Esophagus mucosa (tissue), 1 donor: ENCODE results near the gene ORM1. TPM values are rescaled to one million over a fixed set of nuclear protein-coding genes. Genes with fewer than 3 reads are reported as not detected.

Source experiments
- ATAC-seq: fragments of 200-7000 bp; cut with Tn5 transposase; one replicate; pipeline ENCODE4 v1.9.1; 2020
- total RNA-seq: library from RNA; stranded (reverse); gene quantifications from one replicate; pipeline ENCODE4 v1.2.4, GENCODE V29; 2023
- donor health status: DM: yes; HTN: yes; CAD: no.

The ORM1 gene
- total RNA-seq, 1 donor from 2014 or later = 1.6 TPM

GRCh38 chr9:114344188-114344566 is 21.3 kb downstream of the ORM1 start:
- no peak for ATAC-seq

- no peak for ATAC-seq
Observed at GRCh38 chr9:114344692-114345091, 21.8 kb downstream of the ORM1 start.

- ATAC-seq = no peak
Observed at GRCh38 chr9:114345493-114346065, 22.7 kb downstream of the ORM1 start.

GRCh38 chr9:114346146-114346545 is 23.2 kb downstream of the ORM1 start:
- ATAC-seq = no peak

- ATAC-seq = no peak
Observed at GRCh38 chr9:114347675-114348074, 24.8 kb downstream of the ORM1 start.

GRCh38 chr9:114348261-114348905 is 25.5 kb downstream of the ORM1 start:
- ATAC-seq = no peak

- ATAC-seq = peak; percentile 88
Observed at GRCh38 chr9:114348906-114349482, 26.1 kb downstream of the ORM1 start.

GRCh38 chr9:114349713-114350480 is 27.0 kb downstream of the ORM1 start:
- ATAC-seq = no peak

- ATAC-seq = no peak
Observed at GRCh38 chr9:114350636-114351401, 27.9 kb downstream of the ORM1 start.

GRCh38 chr9:114351932-114352331 is 29.0 kb downstream of the ORM1 start:
- ATAC-seq = no peak

GRCh38 chr9:114355821-114356220 is 32.9 kb downstream of the ORM1 start:
- no peak for ATAC-seq

GRCh38 chr9:114356792-114357191 is 33.9 kb downstream of the ORM1 start:
- ATAC-seq = no peak

GRCh38 chr9:114357360-114357759 is 34.5 kb downstream of the ORM1 start:
- ATAC-seq = no peak

- no peak for ATAC-seq
Observed at GRCh38 chr9:114357911-114358328, 35.0 kb downstream of the ORM1 start.

- no peak for ATAC-seq
Observed at GRCh38 chr9:114359801-114360200, 36.9 kb downstream of the ORM1 start.

GRCh38 chr9:114361542-114361941 is 38.6 kb downstream of the ORM1 start:
- ATAC-seq = no peak

- ATAC-seq = no peak
Observed at GRCh38 chr9:114362394-114362793, 39.5 kb downstream of the ORM1 start.

GRCh38 chr9:114363424-114363823 is 40.5 kb downstream of the ORM1 start:
- ATAC-seq = no peak

GRCh38 chr9:114364134-114365041 is 41.5 kb downstream of the ORM1 start:
- ATAC-seq = peak; percentile 25

GRCh38 chr9:114365194-114365593 is 42.3 kb downstream of the ORM1 start:
- ATAC-seq = no peak

GRCh38 chr9:114366334-114367128 is 43.6 kb downstream of the ORM1 start:
- no peak for ATAC-seq
